GM11168 (cell line): Measurements from ENCODE around the gene ONECUT3.

Experiments
- in situ Hi-C: fragments of 300-500 bp; cut with MboI; formaldehyde crosslinking; loops from one replicate; pipeline ENCODE4 v1.12.0; 2022; ENCODE audit warnings: low sequenced_read_pairs; ENCODE audit not compliant: unreplicated experiment

ONECUT3 gene

DNA sequence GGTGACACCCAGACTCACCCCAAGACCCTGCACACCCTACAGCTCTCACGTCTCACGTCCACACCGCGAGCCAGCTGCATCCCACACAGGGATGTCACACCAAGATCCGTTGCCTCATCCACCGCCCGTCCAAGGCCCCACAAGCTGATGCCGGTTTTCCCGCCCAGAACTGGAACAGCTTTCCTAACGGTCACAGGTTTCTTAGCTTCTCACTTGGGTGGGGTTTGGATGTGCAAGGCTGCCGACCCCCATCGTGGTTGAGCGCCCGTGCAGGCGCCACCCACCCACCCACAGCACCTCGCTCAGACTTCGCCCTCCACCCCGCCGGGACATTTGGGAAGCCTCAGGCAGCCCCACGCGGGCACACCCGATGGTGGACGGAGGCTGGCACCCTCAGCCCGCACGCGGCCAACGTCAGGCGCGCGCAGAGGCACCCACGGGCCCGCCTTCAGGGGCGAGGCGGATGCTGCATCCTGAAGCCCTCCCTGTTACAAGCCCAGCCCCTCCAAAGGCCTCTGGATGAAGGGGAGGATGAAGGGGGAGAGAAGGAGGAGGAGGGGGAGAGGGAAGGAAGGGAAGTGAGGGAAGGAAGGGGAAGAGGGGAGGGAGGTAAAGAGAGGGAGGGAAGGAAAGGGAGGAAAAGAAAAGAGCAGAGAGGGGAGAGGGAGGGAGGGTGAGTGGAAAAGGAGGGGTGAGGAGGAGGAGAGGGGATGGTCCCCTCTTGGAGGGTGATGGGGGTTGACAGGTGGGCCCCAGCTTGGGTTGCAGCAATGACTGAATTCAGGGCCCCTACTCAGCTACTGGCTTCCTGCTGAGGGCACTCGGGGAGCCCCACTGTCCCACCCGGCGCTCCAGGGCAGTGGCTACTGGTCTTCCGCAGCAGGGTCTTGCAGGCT lies 12.8 kb downstream of the ONECUT3 start:
- in situ Hi-C loops = loop anchor here (10.0 kb wide), 1 partner anchor 91 kb away; no protein-coding TSS in a partner anchor

DNA sequence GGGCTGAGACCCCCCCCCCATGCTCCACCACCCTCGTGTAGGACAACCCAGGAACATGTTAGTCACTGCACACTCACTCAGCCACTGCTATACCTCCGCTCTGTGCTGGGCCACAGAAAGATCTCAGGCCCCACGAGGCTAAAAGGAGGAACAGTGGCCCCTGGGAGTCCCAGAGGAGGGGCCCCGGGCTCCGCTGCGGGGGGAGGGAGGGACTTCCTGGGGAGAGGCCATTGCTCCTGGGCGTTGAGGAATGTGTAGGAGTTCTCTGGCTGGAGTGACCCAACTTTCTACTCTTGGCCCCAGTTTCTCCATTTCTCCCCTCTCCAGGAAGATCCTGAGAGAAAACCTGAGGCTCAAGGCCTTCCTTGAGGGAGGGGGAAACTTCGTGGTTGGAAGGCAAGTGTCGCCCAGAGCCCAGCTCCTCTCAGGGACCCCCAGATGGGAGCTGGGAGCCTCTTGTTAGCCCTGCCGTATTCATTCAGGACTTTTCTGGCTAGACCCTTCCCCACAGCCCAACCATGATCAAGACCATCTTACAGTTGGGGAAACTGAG lies 13.6 kb downstream of the ONECUT3 start:
- in situ Hi-C loops = loop anchor here (10.0 kb wide), 1 partner anchor 92 kb away; no protein-coding TSS in a partner anchor

DNA sequence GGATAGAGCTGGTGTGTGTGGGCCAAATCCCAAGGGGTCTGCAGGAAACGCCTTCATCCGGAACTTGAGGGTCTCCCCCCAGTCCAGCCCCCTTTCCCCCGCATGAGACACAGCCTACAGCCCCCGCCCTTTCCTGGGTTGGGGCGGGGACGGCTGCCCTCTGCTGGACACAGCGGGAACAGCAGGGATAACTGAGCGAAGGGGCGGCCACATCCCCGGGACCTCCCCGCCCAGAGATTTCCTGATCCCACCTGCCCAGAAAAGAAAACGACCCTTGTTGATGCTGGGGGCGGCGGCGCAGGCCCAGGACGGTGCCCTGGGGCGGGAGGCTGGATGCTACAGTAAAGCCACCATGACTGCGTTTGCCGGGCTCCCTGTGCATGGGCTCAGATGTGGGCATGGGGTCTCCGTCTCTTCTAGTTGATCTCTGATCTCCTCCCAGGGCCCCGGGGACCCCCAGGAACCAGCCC lies 14.2 kb downstream of the ONECUT3 start:
- in situ Hi-C loops = loop anchor here (10.0 kb wide), 1 partner anchor 93 kb away; no protein-coding TSS in a partner anchor

DNA sequence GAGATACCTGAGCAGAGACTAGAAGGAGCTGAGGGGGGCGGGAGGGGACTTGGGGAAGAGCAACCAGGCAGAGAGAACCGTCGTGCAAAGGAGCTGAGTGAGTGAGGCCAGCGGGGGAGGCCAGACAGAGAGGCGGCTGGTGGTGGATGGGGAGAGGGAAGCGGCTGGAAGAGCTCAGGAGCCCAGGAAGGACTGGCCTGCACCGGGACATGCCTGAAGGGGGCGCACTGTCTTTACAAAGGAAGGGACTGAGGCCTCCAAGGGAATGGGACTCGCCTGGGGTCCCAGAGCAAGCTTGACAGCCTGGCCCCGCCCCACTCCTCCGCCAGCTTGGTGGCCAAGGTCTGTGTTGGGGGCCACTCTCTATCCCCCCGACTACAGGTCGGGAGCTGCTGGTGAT lies 14.9 kb downstream of the ONECUT3 start:
- in situ Hi-C loops = loop anchor here (10.0 kb wide), 1 partner anchor 93 kb away; no protein-coding TSS in a partner anchor

DNA sequence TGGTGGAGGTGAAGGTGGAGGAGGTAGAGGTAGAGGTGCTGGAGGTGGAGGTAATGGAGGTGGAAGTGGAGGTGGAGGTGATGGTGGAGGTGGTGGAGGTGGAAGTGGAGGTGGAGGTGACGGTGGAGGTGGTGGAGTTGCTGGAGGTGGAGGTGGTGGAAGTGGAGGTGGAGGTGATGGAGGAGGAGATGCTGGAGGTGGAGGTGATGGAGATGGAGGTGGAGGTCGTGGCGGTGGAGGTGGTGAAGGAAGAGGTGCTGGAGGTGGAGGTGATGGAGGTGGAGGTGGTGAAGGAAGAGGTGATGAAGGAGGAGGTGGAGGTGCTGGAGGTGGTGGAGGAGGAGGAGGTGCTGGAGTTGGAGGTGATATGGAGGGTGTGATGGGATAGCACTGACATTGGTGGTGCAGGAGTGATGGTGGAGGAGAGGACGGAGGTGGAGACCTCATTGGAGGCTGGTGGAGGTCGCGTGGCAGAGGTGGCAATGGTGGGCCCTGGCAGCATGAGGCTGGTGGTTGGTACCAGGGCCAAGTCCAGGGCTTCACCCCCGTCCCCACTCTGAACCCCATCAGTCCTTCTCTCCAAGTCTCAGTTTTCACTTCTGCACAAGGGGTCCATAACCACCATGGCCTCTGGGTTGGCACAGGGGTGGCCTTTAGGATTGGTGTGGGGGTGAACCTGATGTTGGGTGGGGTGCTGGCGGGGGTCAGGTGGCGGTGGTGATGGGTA lies 15.8 kb downstream of the ONECUT3 start:
- in situ Hi-C loops = loop anchor here (10.0 kb wide), 1 partner anchor 94 kb away; no protein-coding TSS in a partner anchor

DNA sequence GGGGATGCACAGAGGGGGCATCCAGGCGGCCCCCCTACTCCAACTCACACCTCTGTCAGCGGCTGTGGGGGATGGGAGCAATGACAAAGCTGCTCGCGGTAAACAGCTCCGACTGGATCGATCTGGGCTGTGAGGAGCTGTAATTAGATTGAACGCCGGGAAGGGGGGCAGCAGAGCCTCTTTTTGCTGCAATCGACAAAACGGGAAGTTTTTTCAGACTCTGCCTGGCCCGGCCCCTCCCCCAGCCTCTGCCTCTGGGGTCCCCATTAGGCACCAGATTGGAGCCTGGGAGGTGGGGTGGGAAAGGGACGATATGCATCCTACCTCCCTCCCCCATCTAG lies 16.3 kb downstream of the ONECUT3 start:
- in situ Hi-C loops = loop anchor here (10.0 kb wide), 1 partner anchor 95 kb away; no protein-coding TSS in a partner anchor

DNA sequence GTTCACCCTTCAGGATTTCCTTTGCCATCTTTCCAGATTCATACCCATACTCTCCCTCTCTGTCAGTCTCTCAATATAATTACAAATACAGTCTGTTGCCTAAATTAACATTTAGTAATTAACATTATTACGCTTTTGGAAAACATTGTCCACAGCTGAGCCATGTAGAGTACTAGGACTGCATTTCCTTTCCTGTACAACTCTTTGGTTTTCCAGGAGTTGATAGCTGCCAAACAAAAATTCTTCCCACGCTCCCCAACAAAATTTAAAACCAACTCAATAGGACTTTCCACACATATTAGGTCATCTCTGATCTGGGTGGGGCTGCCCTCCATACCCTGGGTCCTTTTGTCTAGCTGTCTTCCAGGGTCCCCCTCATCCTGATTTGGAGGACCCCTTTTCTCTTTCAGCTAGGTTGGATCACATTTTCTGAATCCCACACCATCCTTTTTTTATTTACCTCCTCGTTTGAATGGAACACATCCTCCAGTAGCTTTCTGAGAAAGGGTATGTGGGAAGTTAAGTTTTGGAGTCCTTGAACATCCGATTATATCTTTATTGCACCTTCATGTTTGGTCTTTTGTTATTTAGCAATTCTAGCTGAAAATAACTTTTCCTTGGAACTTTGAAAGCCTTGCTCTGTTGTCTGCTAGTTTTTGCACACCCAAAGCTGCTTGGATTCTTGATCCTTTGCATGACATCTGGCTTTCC lies 17.7 kb downstream of the ONECUT3 start:
- in situ Hi-C loops = loop anchor here (10.0 kb wide), 1 partner anchor 226 kb away; no protein-coding TSS in a partner anchor

DNA sequence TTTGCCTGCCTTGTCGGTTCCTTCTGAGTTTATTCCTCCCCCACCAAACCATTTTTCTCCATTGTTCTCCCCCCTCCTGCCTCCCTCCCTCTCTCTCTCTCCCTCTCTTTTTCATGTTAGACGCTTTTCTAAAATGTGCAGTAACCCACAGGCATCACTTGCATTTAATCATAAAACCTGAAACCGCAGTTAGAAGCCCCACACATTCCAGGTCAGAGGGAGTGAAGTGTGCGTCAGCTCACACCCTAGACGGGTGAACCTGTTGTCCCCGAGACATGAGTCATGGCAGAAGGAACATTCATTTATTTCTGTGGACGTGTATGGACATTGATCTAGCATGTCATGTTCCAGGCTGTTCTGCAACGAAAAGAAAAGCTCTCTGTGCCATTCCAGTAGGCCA lies 19.9 kb downstream of the ONECUT3 start:
- in situ Hi-C loops = loop anchor here (10.0 kb wide), 1 partner anchor 228 kb away; no protein-coding TSS in a partner anchor

DNA sequence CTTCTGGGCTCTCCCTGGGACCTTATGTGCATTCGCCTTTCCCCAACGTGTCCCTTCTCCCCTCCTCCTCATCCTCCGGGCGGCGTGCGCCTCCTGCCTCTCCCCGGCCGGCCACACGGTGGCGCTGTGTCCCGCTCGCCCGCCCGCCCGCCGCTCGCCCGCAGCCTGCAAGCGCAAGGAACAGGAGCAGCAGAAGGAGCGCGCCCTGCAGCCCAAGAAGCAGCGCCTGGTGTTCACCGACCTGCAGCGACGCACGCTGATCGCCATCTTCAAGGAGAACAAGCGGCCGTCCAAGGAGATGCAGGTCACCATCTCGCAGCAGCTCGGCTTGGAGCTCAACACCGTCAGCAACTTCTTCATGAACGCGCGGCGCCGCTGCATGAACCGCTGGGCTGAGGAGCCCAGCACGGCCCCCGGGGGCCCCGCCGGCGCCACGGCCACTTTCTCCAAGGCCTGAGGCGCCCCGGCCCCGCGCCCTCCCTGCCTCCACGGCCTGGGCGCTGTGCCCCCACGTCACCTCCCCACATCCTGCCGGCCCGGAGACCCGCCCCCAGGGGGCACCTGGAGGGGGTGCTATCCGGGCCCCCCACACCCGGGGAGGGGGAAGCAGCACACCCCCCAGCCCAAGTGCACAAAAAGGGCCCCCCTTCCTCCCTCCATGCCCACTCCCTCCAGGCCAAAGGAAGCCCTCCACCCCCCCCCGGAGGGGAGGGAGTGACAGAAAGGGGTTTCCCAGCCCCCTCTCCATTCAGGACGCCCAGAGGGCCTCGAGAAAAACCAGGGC lies 21.9 kb downstream of the ONECUT3 start:
- in situ Hi-C loops = loop anchor here (10.0 kb wide), 1 partner anchor 230 kb away; no protein-coding TSS in a partner anchor

DNA sequence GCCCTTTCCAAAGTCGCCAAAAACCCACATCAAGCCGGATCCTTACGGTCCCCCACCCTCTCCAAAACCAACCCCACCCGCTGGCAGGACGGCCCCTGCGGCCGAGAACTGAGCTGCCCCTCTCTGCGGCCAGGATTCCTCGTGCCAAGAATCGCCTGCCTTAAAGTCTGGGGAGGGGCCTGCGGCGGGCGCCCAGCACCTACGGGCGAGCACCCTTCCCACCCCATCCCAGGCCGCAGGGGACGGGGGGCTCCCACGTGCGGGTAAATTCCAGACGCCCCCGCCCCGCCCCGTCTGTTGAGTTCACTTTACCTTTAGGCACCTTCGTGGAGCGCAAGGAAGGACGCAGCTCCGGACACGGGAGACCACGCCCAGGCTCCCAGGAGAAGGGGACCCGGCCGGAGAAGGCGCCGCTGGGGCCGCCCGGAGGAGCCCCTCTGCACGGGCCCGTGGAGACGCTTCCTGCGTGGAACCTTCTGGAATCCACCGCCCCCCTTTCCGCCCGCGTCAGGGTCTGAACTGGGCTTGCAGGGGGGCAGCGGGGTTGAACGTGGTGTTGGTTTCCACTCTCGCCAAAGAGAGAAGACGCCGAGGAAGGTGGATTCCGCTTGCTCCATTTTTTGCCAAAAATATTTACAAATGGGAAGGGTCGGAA lies 22.8 kb downstream of the ONECUT3 start:
- in situ Hi-C loops = loop anchor here (10.0 kb wide), 1 partner anchor 231 kb away; no protein-coding TSS in a partner anchor

DNA sequence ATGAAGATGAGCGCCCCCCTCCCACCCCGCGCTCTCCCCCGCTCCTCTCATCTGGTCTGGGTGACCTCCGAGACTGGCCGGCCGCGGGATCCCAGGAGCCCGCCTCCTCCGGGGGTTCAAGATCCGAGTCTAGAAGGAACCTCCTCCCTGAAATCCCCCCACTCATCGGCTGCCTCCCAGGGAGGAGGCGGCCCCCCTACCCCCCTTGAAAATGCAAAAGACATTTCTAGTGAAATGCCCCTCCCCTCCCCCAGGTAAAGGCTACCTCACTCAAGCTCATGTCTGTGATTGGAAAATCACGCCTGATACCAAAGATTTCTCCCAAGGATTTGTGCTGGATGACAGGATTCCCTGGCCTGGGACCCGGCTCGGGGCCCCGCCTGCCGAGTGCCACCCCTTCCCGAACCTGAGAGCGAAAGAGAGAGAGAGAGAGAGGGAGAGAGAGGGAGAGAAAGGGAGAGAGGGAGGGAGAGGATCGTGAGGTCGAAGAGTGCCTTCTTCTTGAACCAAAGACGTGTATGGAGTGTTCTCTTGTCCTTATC lies 23.4 kb downstream of the ONECUT3 start:
- in situ Hi-C loops = loop anchor here (10.0 kb wide), 1 partner anchor 232 kb away; no protein-coding TSS in a partner anchor

DNA sequence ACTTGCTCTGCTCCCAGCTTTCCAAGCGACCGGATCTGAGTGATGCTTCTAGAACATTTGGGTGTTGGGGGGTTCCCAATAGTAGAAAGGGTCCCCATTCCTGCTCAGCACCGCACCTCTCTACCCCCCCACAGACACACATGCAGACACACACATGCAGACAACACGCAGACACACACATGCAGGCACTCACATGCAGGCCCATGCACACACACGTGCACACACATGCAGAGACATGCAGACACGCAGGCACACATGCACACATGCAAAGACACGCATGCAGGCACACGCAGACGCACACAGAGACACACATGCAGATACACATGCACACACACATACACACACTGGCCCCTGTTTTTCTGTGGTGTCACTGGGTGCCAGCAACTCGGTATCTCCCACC lies 23.8 kb downstream of the ONECUT3 start:
- in situ Hi-C loops = loop anchor here (10.0 kb wide), 1 partner anchor 232 kb away; no protein-coding TSS in a partner anchor

DNA sequence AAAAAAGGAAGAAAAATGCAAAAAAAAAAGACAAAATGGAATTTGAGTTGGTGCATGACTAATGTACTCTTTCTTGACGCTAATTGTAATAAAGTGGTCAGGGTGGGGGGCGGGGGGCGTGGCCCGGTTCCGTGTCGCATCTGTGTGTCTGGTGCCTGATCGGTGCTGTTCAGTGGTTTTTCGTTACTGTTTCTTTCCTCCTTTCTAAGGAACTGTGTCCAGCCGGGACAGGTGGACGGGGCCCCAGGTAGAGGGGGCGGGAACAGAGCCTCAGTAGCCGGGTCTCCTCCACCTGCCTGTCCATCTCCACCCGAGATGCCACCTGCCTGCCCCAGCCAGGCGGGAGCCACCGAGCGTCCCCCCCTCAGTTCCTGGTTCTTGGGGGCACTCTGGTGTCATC lies 26.3 kb downstream of the ONECUT3 start:
- in situ Hi-C loops = loop anchor here (10.0 kb wide), 1 partner anchor 235 kb away; no protein-coding TSS in a partner anchor

DNA sequence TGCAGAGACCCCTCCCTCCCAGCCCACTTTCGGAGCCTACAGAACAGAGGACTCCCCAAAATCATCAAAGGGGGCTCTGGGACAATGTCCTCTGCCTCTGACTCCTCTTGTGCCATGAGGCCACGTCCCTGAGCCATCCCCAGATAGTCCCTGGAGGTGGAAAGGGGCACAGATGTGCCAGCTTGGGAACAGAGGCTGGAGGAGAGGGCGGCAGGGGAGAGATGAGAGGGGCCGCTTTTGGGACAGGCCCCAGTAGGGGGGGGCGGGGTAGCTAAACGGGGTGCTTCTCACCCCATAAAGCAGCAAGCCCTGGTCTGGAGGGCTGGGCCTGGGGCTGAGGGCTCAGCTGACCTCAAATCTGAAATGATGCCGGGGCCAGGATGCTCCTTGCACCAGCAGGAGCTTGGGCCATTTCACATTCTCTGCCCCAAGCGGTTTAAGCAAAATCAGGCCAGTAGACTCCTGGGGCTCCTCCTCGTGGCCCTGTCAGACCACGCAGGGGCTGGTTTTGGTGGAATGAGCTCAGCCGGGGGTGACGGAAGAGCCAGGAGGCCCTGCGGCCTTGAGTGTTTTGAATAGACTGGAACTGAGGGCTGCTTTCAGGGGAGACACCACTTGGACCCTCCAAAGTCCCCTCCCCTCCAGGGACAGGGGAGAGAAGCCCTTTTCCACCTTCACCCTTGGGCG lies 27.1 kb downstream of the ONECUT3 start:
- in situ Hi-C loops = no loop called here

DNA sequence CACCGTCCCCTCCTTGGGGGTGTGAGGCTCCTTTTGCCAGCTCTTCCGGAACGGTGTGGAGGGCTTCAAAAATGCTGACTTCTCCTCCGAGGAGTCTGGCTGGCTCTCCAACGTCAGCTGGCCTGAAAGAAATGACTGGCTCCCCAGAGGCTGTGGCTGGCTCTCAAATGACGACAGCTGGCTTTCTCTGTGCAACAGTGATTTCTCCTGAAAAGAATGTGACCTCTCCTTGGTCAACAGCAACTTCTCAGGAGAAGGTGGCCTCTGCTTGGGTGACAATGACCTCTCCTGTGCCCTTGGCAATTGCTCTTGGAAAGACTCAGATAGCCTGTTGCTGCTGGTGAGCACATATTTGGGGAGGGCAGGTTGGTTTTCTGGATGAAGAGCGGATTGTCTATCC lies 29.2 kb downstream of the ONECUT3 start:
- in situ Hi-C loops = no loop called here

DNA sequence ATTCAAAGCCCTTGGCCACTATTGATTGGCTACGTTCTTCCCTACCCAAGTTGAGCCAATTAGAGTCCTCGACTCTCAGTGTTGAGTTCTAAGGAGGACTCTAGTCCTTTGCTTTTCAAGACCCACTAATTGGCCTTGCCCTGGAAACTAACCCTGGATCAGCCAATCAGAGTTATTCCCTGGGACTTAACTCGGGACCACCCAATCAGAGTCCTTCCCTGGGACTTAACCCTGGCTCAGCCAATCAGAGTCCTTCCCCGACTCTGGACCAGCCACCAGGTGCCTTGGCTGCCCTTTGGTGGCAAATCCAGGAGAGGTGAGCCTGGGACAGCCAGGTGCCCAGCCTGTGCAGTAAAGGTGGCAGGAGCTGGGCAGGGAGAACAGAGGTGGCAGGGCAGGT lies 30.0 kb downstream of the ONECUT3 start:
- in situ Hi-C loops = no loop called here

DNA sequence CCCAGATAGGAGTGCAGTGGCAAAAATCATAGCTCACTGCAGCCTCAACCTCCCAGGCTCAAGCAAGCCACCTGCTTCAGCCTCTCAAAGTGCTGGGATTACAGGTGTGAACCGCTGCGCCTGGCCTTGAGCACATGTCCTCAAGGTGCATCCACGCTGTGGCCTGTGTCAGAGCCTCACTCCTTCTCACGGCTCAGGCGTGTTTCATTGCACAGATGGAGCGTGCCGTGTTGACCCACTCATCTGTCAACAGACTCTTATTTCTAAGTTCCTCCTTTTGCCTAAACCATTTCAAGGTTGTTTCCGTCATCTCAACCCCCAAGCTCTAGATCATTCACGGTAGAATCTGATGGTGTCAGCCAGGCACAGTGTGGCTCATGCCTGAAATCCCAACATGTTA lies 30.6 kb downstream of the ONECUT3 start:
- in situ Hi-C loops = no loop called here

DNA sequence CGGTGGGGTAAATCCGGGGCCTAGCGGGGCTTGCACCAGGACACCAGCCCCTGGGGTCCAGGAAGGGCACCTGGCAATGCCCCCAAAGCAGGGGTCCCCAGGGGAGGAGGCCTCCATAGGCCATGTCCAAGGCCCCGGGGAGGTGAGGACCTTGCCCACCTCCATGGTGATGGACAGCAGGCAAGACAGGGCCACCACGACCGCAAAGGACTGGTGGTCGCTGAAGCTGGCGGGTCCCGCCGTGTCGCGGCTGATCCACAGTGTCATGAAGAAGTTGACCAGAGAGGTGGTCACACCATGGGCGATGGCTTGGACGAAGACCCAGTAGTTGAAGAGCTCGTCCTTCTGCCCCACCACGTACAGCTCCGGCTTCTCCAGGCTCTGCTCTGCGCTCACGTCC lies 32.0 kb downstream of the ONECUT3 start:
- in situ Hi-C loops = no loop called here
